ENCODE measurements around the gene EEA1.

Gene EEA1

GRCh38 chr12:92722897-92723296, 206.2 kb downstream of the EEA1 start:
- no peak overlapping the region for H3K27ac Mint-ChIP-seq
- H3K4me3 Mint-ChIP-seq = no peak overlapping the region
- H3K4me1 Mint-ChIP-seq (ENCODE audit: low read depth) = no peaks in the 10 kb centered on the region
- peaks cover 9% of the 10 kb centered on the region for H3K9me3 Mint-ChIP-seq
- no peaks in the 10 kb centered on the region for H3K36me3 Mint-ChIP-seq (ENCODE audit: low read depth)
- H3K27me3 Mint-ChIP-seq = no peaks in the 10 kb centered on the region

GRCh38 chr12:92721656-92722055, 207.4 kb downstream of the EEA1 start:
- H3K4me3 Mint-ChIP-seq = no peak overlapping the region
- H3K27ac Mint-ChIP-seq = no peak overlapping the region
- H3K27me3 Mint-ChIP-seq = no peaks in the 10 kb centered on the region
- peaks cover 9% of the 10 kb centered on the region for H3K9me3 Mint-ChIP-seq
- H3K36me3 Mint-ChIP-seq (ENCODE audit: low read depth) = no peaks in the 10 kb centered on the region
- no peaks in the 10 kb centered on the region for H3K4me1 Mint-ChIP-seq (ENCODE audit: low read depth)

- no peaks in the 10 kb centered on the region for H3K36me3 Mint-ChIP-seq (ENCODE audit: low read depth)
- H3K27me3 Mint-ChIP-seq = no peaks in the 10 kb centered on the region
- H3K9me3 Mint-ChIP-seq = peaks cover 9% of the 10 kb centered on the region
- H3K4me3 Mint-ChIP-seq = no peak overlapping the region
- H3K27ac Mint-ChIP-seq = no peak overlapping the region
- no peaks in the 10 kb centered on the region for H3K4me1 Mint-ChIP-seq (ENCODE audit: low read depth)
These were observed 208.0 kb downstream of the EEA1 start for GRCh38 chr12:92721130-92721529.

Data from stimulated activated naive CD8-positive, alpha-beta T cell treated with anti-CD3 and anti-CD28 coated beads, Interleukin-15, Interleukin-2, amounts not matched to agents 100 ng/mL and 50 ng/mL, for 24 hours (primary cell).